ENCODE data around the gene AQP10.
"Not testable (repeated sequence)": the region's sequence is repeated elsewhere in the genome, so short reads cannot be mapped to it uniquely, and the experiment has no call there.

Gene AQP10

GRCh38 chr1:154346276-154346917 is 25.5 kb downstream of the AQP10 start:
- no peak for DNase-seq

GRCh38 chr1:154347961-154348360 is 27.1 kb downstream of the AQP10 start:
- DNase-seq = no peak

- no peak for DNase-seq
Measured at GRCh38 chr1:154348429-154349076, 27.7 kb downstream of the AQP10 start.

GRCh38 chr1:154349121-154349520 is 28.2 kb downstream of the AQP10 start:
- no peak for DNase-seq

GRCh38 chr1:154350383-154350782 is 29.5 kb downstream of the AQP10 start:
- no peak for DNase-seq

GRCh38 chr1:154351363-154352068 is 30.6 kb downstream of the AQP10 start:
- DNase-seq = no peak

GRCh38 chr1:154352245-154352580 is 31.3 kb downstream of the AQP10 start:
- no peak for DNase-seq

GRCh38 chr1:154352581-154353459 is 31.9 kb downstream of the AQP10 start:
- peak; percentile 44 for DNase-seq

- DNase-seq = peak; percentile 19
Measured at GRCh38 chr1:154353460-154353904, 32.6 kb downstream of the AQP10 start.

- no peak for DNase-seq
Measured at GRCh38 chr1:154353966-154354365, 33.1 kb downstream of the AQP10 start.

- no peak for DNase-seq
Measured at GRCh38 chr1:154358519-154358918, 37.6 kb downstream of the AQP10 start.

GRCh38 chr1:154360288-154360687 is 39.4 kb downstream of the AQP10 start:
- DNase-seq = no peak

GRCh38 chr1:154360881-154361280 is 40.0 kb downstream of the AQP10 start:
- DNase-seq = not testable (repeated sequence)

GRCh38 chr1:154361357-154361756 is 40.5 kb downstream of the AQP10 start:
- no peak for DNase-seq

- no peak for DNase-seq
Measured at GRCh38 chr1:154371436-154371835, 50.5 kb downstream of the AQP10 start.

GRCh38 chr1:154373777-154374357 is 53.0 kb downstream of the AQP10 start:
- not testable (repeated sequence) for DNase-seq

Data from GF-D8 (cell line).